Hepatocyte (in vitro differentiated cells): ENCODE measurements around the gene SLC25A21. TPM values are rescaled to one million over a fixed set of nuclear protein-coding genes. Genes with fewer than 3 reads are reported as not detected.
"Not testable (repeated sequence)": the region's sequence is repeated elsewhere in the genome, so short reads cannot be mapped to it uniquely, and the experiment has no call there.

ENCODE experiments used
- DNase-seq: peaks from one replicate; pipeline ENCODE4 v3.0.0-alpha.2; 2016; ENCODE audit warnings: low spot score
- H2AFZ ChIP-seq: fragments of 200-600 bp; sonication (generic); 2 replicates; pipeline ENCODE4 v1.6.0; 2016; ENCODE audit warnings: antibody characterized with exemption, mild to moderate bottlenecking
- H3K27ac ChIP-seq: fragments of 200-600 bp; sonication (generic); 2 replicates; pipeline ENCODE4 v1.5.1; 2016; ENCODE audit warnings: mild to moderate bottlenecking
- H3K27me3 ChIP-seq: fragments of 200-600 bp; sonication (generic); 2 replicates; pipeline ENCODE4 v1.6.1; 2016
- H3K36me3 ChIP-seq: fragments of 200-600 bp; sonication (generic); replicated peaks from 2 replicates; pipeline ENCODE4 v1.5.1; 2016; ENCODE audit warnings: low read depth; ENCODE audit not compliant: insufficient read depth
- H3K4me1 ChIP-seq: fragments of 200-600 bp; sonication (generic); 2 replicates; pipeline ENCODE4 v1.5.1; 2016; ENCODE audit warnings: mild to moderate bottlenecking, moderate library complexity; ENCODE audit not compliant: insufficient read depth
- H3K4me2 ChIP-seq: fragments of 200-600 bp; sonication (generic); 2 replicates; pipeline ENCODE4 v1.6.0; 2016
- H3K4me3 ChIP-seq: fragments of 200-600 bp; sonication (generic); 2 replicates; pipeline ENCODE4 v1.5.1; 2016; ENCODE audit warnings: mild to moderate bottlenecking
- H3K79me2 ChIP-seq: fragments of 200-600 bp; sonication (generic); 2 replicates; pipeline ENCODE4 v1.6.0; 2017; ENCODE audit warnings: mild to moderate bottlenecking
- H3K9me2 ChIP-seq: fragments of 200-600 bp; sonication (generic); replicated peaks from 2 replicates; pipeline ENCODE4 v1.6.0; 2017; ENCODE audit warnings: mild to moderate bottlenecking; ENCODE audit not compliant: insufficient read depth
- H3K9me3 ChIP-seq: fragments of 200-600 bp; sonication (generic); 2 replicates; pipeline ENCODE4 v1.5.1; 2016; ENCODE audit warnings: low read depth, mild to moderate bottlenecking
- H4K20me1 ChIP-seq: fragments of 200-600 bp; sonication (generic); 2 replicates; pipeline ENCODE4 v1.6.0; 2016; ENCODE audit warnings: mild to moderate bottlenecking; ENCODE audit not compliant: insufficient read depth, poor library complexity, severe bottlenecking
- EZH2 ChIP-seq: fragments of 200-600 bp; sonication (generic); IDR thresholded peaks from 2 replicates; pipeline ENCODE4 v1.6.1; 2016; ENCODE audit warnings: antibody characterized with exemption, mild to moderate bottlenecking, borderline replicate concordance
- EZH2phosphoT487 ChIP-seq: fragments of 200-600 bp; sonication (generic); IDR thresholded peaks from one replicate; pipeline ENCODE4 v1.6.1; 2018; ENCODE audit warnings: antibody characterized with exemption, mild to moderate bottlenecking, low read depth, moderate library complexity; ENCODE audit not compliant: unreplicated experiment, severe bottlenecking
- WGBS: methylation state at CpG from one replicate; pipeline ENCODE4 v1.1.6; 2016; ENCODE audit warnings: low lambda C conversion rate; ENCODE audit errors: missing lambda C conversion rate; 5-methylcytosine and 5-hydroxymethylcytosine counted together
- polyA plus RNA-seq: library from polyadenylated mRNA; unstranded; fragments of >200 nt; fragmentation: Nextera tagmentation; extraction: Ambion mirVana; gene quantifications from 2 replicates; pipeline ENCODE4 v1.2.1, GENCODE V29; 2016
- total RNA-seq: library from RNA; depleted of rRNA; stranded (reverse); fragments of >200 nt; gene quantifications from 2 replicates; pipeline ENCODE4 v1.2.3, GENCODE V29; 2014
- TF ChIP-seq, protein P1 (sequence below): fragments of 200-600 bp; sonication (generic); IDR thresholded peaks from 2 replicates; pipeline ENCODE4 v1.5.1; 2016; ENCODE audit warnings: antibody characterized with exemption, mild to moderate bottlenecking; ENCODE audit not compliant: poor library complexity

Gene SLC25A21
- total and polyA plus RNA-seq, 2 experiments from 2014 or later = 1.4 to 1.6 TPM

- Histone ChIP-seq H3K4me1 (peaks cover 3% of the 10 kb centered on the region), H3K4me2 (peak overlapping the region; percentile 81), H3K36me3 (no peaks in the 10 kb centered on the region), H3K27ac (peak overlapping the region; percentile 96), H3K79me2 (peaks cover 24% of the 10 kb centered on the region), H3K4me3 (peak overlapping the region; percentile 49), H3K27me3 (no peaks in the 10 kb centered on the region), H2AFZ (peak overlapping the region; percentile 97), H3K9me3 (no peaks in the 10 kb centered on the region), H4K20me1 (no peaks in the 10 kb centered on the region), H3K9me2 (no peaks in the 10 kb centered on the region)
- DNase-seq = no peak
- no peak for TF ChIP-seq EZH2phosphoT487
- no peak for TF ChIP-seq EZH2
- WGBS = 95% methylated on average over 17 of the region's 17 CpGs
Observed at GRCh38 chr14:37196604-37197420, 24.4 kb upstream of the SLC25A21 start.

DNA sequence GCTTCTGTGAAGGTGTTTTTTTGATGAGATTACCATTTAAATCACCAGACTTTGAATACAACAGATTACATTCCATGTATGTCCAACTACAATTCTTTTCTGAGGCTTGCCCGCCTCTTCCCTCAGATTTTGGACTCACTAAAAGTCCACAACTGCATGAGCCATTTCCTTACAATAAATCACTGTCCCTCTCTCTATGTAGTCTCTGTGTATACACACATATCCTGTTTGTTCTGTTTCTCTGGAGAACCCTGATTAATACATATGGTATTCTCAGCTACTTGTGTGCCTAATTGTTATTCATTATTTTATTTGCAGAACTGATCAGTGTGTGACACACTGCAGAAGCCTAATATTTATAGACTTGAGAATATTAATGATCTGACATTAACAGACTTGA is 22.9 kb upstream of the SLC25A21 start:
- Histone ChIP-seq H4K20me1 (no peaks in the 10 kb centered on the region), H3K9me3 (no peaks in the 10 kb centered on the region), H3K27ac (no peak overlapping the region), H3K27me3 (no peaks in the 10 kb centered on the region), H3K4me3 (no peak overlapping the region), H3K36me3 (no peaks in the 10 kb centered on the region), H3K4me2 (no peak overlapping the region), H2AFZ (no peak overlapping the region), H3K9me2 (no peaks in the 10 kb centered on the region), H3K4me1 (peaks cover 3% of the 10 kb centered on the region), H3K79me2 (peaks cover 18% of the 10 kb centered on the region)
- no peak for DNase-seq
- WGBS = 96% methylated on average over 1 of the region's 1 CpG
- no peak for TF ChIP-seq EZH2phosphoT487
- no peak for TF ChIP-seq EZH2
- TF ChIP-seq, protein P1, sequence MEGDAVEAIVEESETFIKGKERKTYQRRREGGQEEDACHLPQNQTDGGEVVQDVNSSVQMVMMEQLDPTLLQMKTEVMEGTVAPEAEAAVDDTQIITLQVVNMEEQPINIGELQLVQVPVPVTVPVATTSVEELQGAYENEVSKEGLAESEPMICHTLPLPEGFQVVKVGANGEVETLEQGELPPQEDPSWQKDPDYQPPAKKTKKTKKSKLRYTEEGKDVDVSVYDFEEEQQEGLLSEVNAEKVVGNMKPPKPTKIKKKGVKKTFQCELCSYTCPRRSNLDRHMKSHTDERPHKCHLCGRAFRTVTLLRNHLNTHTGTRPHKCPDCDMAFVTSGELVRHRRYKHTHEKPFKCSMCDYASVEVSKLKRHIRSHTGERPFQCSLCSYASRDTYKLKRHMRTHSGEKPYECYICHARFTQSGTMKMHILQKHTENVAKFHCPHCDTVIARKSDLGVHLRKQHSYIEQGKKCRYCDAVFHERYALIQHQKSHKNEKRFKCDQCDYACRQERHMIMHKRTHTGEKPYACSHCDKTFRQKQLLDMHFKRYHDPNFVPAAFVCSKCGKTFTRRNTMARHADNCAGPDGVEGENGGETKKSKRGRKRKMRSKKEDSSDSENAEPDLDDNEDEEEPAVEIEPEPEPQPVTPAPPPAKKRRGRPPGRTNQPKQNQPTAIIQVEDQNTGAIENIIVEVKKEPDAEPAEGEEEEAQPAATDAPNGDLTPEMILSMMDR = no peak

GRCh38 chr14:37194698-37195097 is 22.3 kb upstream of the SLC25A21 start:
- Histone ChIP-seq H3K4me1 (peaks cover 3% of the 10 kb centered on the region), H3K79me2 (peaks cover 13% of the 10 kb centered on the region), H3K9me2 (no peaks in the 10 kb centered on the region), H3K27ac (no peak overlapping the region), H3K4me3 (no peak overlapping the region), H3K27me3 (no peaks in the 10 kb centered on the region), H4K20me1 (no peaks in the 10 kb centered on the region), H3K9me3 (no peaks in the 10 kb centered on the region), H3K4me2 (no peak overlapping the region), H3K36me3 (no peaks in the 10 kb centered on the region), H2AFZ (no peak overlapping the region)
- no peak for DNase-seq
- WGBS = 84% methylated on average over 2 of the region's 2 CpGs
- TF ChIP-seq EZH2phosphoT487 = no peak
- no peak for TF ChIP-seq EZH2
- TF ChIP-seq, protein P1 = no peak

- not testable (repeated sequence) for H3K36me3 ChIP-seq, H3K9me3 ChIP-seq, H3K79me2 ChIP-seq, H2AFZ ChIP-seq, H3K27ac ChIP-seq, H3K4me1 ChIP-seq, H3K27me3 ChIP-seq, H3K9me2 ChIP-seq, H3K4me2 ChIP-seq, H4K20me1 ChIP-seq, H3K4me3 ChIP-seq, DNase-seq
- 91% methylated on average over 2 of the region's 2 CpGs for WGBS
Observed at GRCh38 chr14:37189733-37190132, 17.3 kb upstream of the SLC25A21 start.

GRCh38 chr14:37187840-37188577 is 15.6 kb upstream of the SLC25A21 start:
- H3K36me3 ChIP-seq, H3K27ac ChIP-seq, H3K79me2 ChIP-seq, H3K4me1 ChIP-seq, H4K20me1 ChIP-seq, H3K9me2 ChIP-seq, H3K9me3 ChIP-seq, H3K4me3 ChIP-seq, DNase-seq, H3K27me3 ChIP-seq, H2AFZ ChIP-seq, H3K4me2 ChIP-seq: not testable (repeated sequence)
- 77% methylated on average over 9 of the region's 9 CpGs for WGBS
